Motor neuron (in vitro differentiated cells): ENCODE data around the gene TTC38. TPM values are rescaled to one million over a fixed set of nuclear protein-coding genes. Genes with fewer than 3 reads are reported as not detected.
"Not testable (repeated sequence)": the region's sequence is repeated elsewhere in the genome, so short reads cannot be mapped to it uniquely, and the experiment has no call there.

Experiments
- ATAC-seq, 8 experiments: fragments of 200-7000 bp; cut with Tn5 transposase; replicated peaks in 6 of 8; 2 replicates each; pipeline ENCODE4 v1.8.0; 2021; ENCODE audit warnings: mild to moderate bottlenecking in 8 of 8, moderate library complexity in 8 of 8
- H3K27ac ChIP-seq, 2 donors: fragments of 250-450 bp; sonication (Bioruptor Pico); 2 replicates each; pipeline ENCODE4 v1.9.0; 2021; ENCODE audit warnings: antibody characterized with exemption in 2 of 2, mild to moderate bottlenecking in 2 of 2, moderate library complexity in 1 of 2
- H3K4me1 ChIP-seq, 2 donors: fragments of 250-450 bp; sonication (Bioruptor Pico); replicated peaks in 1 of 2; 2 replicates each; pipeline ENCODE4 v1.6.1; 2021; ENCODE audit warnings: antibody characterized with exemption in 2 of 2, mild to moderate bottlenecking in 2 of 2, moderate library complexity in 1 of 2
- H3K4me3 ChIP-seq, 5 donors: fragments of 250-450 bp; sonication (Bioruptor Pico); 2 replicates each; pipeline ENCODE4 v1.9.0; 2021; ENCODE audit warnings: antibody characterized with exemption in 5 of 5, mild to moderate bottlenecking in 5 of 5, moderate library complexity in 4 of 5
- WGBS, 10 experiments: fragments of 450-650 bp; shearing (Covaris generic); methylation state at CpG; one replicate each; pipeline ENCODE4 v1.0.0; 2022; 5-methylcytosine and 5-hydroxymethylcytosine counted together
- in situ Hi-C, 9 experiments: fragments of 400-800 bp; cut with MboI; loops; one replicate each; pipeline ENCODE4 v1.15.0; 2021; ENCODE audit warnings: low sequenced_read_pairs in 9 of 9, low pct_unique_long_range_greater_than_20kb in 2 of 9; ENCODE audit not compliant: unreplicated experiment in 9 of 9
- total RNA-seq, 8 experiments: library from RNA; unstranded; fragments of 300-600 nt; gene quantifications; 2 replicates each; pipeline versions ENCODE4 v1.2.3 to v1.2.4, GENCODE V29; 2022

TTC38 gene
- total RNA-seq, 8 experiments from 2014 or later = 6.2 to 25.2 (median 13.8) TPM

GRCh38 chr22:46296257-46297150 is 28.7 kb downstream of the TTC38 start, which contains the start of gene GTSE1:
GTSE1 (plus strand) TSS chr22:46296870; CDS start chr22:46297401, 531 bp downstream.
- in situ Hi-C loops = no loop called here

GRCh38 chr22:46297151-46297812 is 29.5 kb downstream of the TTC38 start:
- Histone ChIP-seq H3K27ac (no peak overlapping the region), H3K4me3 (peak overlapping the region; percentile 43 to 79 (median 60)), H3K4me1 (peaks cover 10 to 17% of the 10 kb centered on the region in 2 donors)
- in situ Hi-C loops = no loop called here
- 0 to 38% (median 10%) methylated on average over 1 to 15 of the region's 32 CpGs for WGBS, 10 experiments
- ATAC-seq = peak; percentile 1 to 23 (median 3)

More at GRCh38 chr22:46296257-46297150, 28.7 kb downstream of the TTC38 start, which contains the start of gene GTSE1:
- H3K27ac ChIP-seq = peak within 1 kb of the TSS; percentile 58 to 80
- H3K4me3 ChIP-seq = peak within 1 kb of the TSS; percentile 43 to 79 (median 60)
- peaks cover 10 to 17% of the 10 kb centered on the region in 2 donors for H3K4me1 ChIP-seq
- WGBS, 10 experiments = 0 to 10% (median 1%) methylated on average over 2 to 12 of the region's 76 CpGs; no CpG with 5 or more reads in 4 of the 10 experiments
- peak; percentile 92 to 99 (median 98) for ATAC-seq

- in situ Hi-C loops = no loop called here
- ATAC-seq = no peak
- Histone ChIP-seq H3K4me3 (no peak overlapping the region), H3K27ac (no peak overlapping the region), H3K4me1 (peaks cover 8 to 9% of the 10 kb centered on the region in 2 donors)
- 75 to 100% (median 91%) methylated on average over 2 to 12 of the region's 13 CpGs; no CpG with 5 or more reads in 1 of the 10 experiments for WGBS, 10 experiments
Observed at GRCh38 chr22:46299101-46299500, 31.3 kb downstream of the TTC38 start.

DNA sequence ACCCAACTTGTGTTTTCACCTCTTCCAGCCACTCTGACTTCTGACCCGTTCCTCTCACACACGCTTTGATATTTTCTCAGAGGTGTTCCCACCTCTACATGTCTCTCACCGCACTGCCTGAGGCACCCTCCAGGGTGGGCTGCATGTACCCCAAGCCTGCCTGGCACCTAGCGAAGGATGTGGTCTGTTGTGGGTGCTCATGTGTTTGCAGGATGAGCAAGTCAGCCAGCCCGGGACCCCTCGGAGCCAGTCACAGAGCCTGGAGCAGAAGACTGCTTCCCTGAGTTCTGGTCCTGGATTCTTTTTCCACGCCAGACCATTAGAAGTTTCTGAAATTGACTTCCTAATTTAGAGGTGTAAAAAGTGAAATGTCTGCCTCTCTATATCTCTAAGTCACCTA is 32.7 kb downstream of the TTC38 start:
- in situ Hi-C loops = loop anchor here in 6 of 9 experiments (25.0 kb wide), 3 partner anchors 163 to 713 kb away; no protein-coding TSS in a partner anchor
- Histone ChIP-seq H3K4me3 (no peak overlapping the region), H3K27ac (no peak overlapping the region), H3K4me1 (peaks cover 5 to 8% of the 10 kb centered on the region in 2 donors)
- WGBS, 10 experiments = 80 to 100% (median 93%) methylated on average over 1 to 3 of the region's 7 CpGs; no CpG with 5 or more reads in 4 of the 10 experiments
- no peak for ATAC-seq

DNA sequence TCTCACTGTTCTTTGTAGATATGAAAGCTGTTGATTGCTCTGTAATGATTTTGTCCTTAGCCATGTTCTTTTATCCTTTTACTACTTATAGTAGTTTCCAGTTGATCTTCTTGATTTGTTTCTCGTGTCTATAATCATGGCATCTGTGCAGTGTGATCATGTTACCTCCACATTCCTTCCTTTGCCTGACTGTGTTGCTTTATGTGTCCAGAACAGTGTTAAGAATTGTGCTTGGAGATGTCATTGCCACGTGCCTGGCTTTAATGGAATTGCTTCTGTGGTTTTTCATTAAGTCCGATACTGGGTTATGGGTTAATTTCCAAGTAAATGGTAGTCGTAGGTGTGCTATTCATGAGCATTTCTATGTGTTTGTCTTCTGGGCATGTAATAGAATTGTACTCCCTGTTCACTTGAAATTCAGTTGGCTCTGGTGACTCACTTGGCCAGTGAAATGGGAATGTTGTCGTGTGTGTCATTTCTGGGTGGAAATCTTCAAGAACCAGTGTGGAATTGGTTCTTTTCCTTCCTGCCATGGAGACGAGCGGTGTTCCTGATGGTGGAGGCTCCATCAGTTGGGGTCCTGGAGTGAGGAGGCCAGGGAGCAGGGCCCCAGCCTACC is 35.6 kb downstream of the TTC38 start:
- WGBS, 10 experiments = 55 to 100% (median 87%) methylated on average over 1 to 7 of the region's 7 CpGs
- ATAC-seq = no peak
- in situ Hi-C loops = loop anchor here in 6 of 9 experiments (25.0 kb wide), 3 partner anchors 166 to 716 kb away; no protein-coding TSS in a partner anchor

DNA sequence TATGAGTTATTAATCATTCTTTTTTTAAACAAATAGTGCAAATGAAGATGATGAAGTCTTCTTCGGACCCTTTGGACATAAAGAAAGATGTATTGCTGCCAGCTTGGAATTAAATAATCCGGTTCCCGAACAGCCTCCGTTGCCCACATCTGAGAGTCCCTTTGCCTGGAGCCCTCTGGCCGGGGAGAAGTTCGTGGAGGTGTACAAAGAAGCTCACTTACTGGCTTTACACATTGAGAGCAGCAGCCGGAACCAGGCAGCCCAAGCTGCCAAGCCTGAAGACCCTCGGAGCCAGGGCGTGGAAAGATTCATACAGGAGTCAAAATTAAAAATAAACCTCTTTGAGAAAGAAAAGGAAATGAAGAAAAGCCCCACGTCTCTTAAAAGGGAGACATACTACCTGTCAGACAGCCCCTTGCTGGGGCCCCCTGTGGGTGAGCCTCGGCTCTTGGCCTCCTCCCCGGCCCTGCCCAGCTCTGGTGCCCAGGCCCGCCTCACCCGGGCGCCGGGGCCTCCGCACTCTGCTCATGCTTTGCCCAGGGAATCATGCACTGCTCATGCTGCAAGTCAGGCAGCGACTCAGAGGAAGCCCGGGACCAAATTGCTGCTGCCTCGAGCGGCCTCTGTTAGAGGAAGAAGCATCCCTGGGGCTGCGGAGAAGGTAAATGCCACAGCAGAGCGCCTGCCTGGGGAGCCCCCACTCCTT is 40.6 kb downstream of the TTC38 start:
- no peak for ATAC-seq
- H3K27ac ChIP-seq = no peak overlapping the region
- no peaks in the 10 kb centered on the region for H3K4me1 ChIP-seq
- 40 to 97% (median 92%) methylated on average over 1 to 9 of the region's 23 CpGs; no CpG with 5 or more reads in 2 of the 10 experiments for WGBS, 10 experiments
- no peak overlapping the region for H3K4me3 ChIP-seq
- in situ Hi-C loops = loop anchor here in 6 of 9 experiments (25.0 kb wide), 3 partner anchors 171 to 721 kb away; no protein-coding TSS in a partner anchor

More for the DNA sequence above, 35.6 kb downstream of the TTC38 start:
- H3K27ac ChIP-seq = no peak overlapping the region
- H3K4me1 ChIP-seq = no peaks in the 10 kb centered on the region
- H3K4me3 ChIP-seq = no peak overlapping the region

DNA sequence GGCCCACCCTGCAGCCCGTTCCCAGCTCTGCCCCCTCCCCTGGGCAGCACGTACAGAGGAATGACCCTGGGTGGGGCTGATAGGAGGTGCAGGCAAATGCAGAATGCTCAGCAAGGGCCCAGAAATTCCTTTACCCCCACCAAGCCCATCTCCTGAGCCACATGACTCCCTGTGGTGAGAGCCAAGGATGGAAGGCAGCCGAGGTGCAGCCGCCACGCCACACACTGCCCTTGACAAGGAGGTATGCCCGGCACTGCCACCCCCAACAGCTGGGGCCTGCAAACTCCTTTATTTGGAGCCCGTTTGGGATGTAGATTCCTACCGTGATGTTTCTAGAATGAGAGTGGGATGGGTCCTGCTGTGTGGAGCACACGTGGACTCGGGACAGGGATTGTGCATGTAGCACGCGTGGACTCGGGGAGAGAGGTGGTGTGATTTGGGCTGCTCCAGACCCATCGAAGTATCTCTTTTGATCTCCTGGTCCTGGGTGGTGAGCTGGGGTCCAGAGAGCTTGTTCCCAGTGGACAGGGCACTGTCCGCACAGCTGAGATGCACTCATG is 41.8 kb downstream of the TTC38 start:
- WGBS, 10 experiments = 88 to 100% (median 96%) methylated on average over 1 to 4 of the region's 15 CpGs; no CpG with 5 or more reads in 5 of the 10 experiments
- in situ Hi-C loops = loop anchor here in 8 of 9 experiments (5.0 to 25.0 kb wide), 5 partner anchors 172 to 722 kb away; no protein-coding TSS in a partner anchor
- Histone ChIP-seq H3K27ac (no peak overlapping the region), H3K4me1 (no peaks in the 10 kb centered on the region), H3K4me3 (no peak overlapping the region)
- ATAC-seq = no peak

DNA sequence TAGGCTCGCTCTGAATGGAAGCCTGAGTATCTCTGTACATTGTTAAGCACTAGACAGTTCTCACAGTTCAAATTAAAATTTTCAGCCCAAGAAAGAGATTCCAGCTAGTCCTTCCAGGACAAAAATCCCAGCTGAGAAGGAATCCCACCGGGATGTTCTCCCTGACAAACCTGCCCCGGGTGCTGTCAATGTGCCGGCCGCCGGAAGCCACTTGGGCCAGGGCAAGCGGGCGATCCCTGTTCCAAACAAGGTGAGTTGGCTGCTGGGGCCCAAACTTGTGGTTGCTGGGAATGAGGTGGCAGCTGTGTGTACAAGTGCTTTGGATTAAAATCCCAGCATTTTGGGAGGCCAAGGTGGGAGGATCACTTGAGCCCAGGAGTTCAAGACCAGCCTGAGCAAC is 44.2 kb downstream of the TTC38 start:
- no peak for ATAC-seq
- in situ Hi-C loops = loop anchor here in 8 of 9 experiments (5.0 to 25.0 kb wide), 5 partner anchors 175 to 725 kb away; no protein-coding TSS in a partner anchor
- H3K4me3 ChIP-seq = no peak overlapping the region
- no peak overlapping the region for H3K27ac ChIP-seq
- WGBS, 10 experiments = 89 to 100% (median 95%) methylated on average over 2 to 6 of the region's 8 CpGs; no CpG with 5 or more reads in 5 of the 10 experiments
- H3K4me1 ChIP-seq = no peaks in the 10 kb centered on the region

DNA sequence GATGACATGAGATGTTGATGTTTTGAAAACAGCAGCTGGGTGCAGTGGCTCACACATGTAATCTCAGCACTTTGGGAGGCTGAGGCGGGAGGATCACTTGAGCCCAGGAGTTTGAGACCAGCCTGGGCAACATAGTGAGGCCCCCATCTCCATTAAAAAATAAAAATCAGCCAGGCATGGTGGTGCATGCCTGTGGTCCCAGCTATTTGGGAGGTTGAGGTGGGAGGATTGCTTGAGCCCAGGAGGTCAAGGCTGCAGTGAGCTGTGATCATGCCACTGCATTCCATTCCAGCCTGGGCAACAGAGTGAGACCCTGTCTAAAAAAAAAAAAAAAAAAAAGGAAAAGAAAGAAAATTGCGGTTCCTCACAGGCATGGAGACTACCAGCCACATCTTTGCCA is 45.0 kb downstream of the TTC38 start:
- not testable (repeated sequence) for H3K4me3 ChIP-seq, H3K4me1 ChIP-seq, H3K27ac ChIP-seq, ATAC-seq
- in situ Hi-C loops = loop anchor here in 8 of 9 experiments (5.0 to 25.0 kb wide), 5 partner anchors 176 to 726 kb away; no protein-coding TSS in a partner anchor
- 80 to 100% (median 100%) methylated on average over 1 to 2 of the region's 2 CpGs; no CpG with 5 or more reads in 2 of the 10 experiments for WGBS, 10 experiments

DNA sequence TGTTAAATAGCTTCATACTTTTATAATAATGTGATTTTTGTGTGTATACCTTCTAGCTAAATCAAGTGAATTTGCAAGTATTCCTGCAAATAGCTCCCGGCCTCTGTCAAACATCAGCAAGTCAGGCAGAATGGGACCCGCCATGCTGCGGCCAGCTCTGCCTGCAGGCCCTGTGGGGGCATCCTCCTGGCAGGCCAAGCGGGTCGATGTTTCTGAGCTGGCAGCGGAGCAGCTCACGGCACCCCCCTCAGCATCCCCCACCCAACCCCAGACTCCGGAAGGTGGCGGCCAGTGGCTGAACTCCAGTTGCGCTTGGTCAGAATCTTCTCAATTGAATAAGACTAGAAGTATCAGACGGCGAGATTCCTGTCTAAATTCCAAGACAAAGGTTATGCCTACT is 48.2 kb downstream of the TTC38 start:
- Histone ChIP-seq H3K4me3 (no peak overlapping the region), H3K27ac (no peak overlapping the region), H3K4me1 (no peaks in the 10 kb centered on the region)
- ATAC-seq = peak in 1 of 8 experiments; percentile 25
- WGBS, 10 experiments = 60 to 100% (median 96%) methylated on average over 1 to 9 of the region's 12 CpGs; no CpG with 5 or more reads in 4 of the 10 experiments
- in situ Hi-C loops = loop anchor here in 7 of 9 experiments (10.0 to 25.0 kb wide), 4 partner anchors 179 to 729 kb away; no protein-coding TSS in a partner anchor

DNA sequence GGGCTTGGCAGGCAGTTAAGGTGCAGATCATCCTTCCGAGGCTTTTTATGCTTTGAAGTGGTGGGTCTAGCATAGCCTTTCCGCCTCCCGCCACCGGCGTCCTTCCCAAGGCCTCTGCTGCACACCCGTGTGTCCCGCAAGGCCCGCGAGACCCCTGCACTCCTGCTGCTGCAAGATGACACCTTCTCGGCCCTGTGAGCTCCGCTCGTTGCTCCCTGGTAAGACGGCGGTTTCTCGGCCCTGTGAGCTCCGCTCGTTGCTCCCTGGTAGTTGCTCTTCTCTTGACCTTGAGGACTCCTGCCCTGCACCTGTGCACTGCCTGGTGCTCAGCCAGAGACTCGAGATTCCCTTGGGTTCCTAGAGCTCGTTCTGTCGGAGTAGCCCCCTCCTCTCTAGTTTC is 49.8 kb downstream of the TTC38 start:
- no peaks in the 10 kb centered on the region for H3K4me1 ChIP-seq
- ATAC-seq = no peak
- no peak overlapping the region for H3K4me3 ChIP-seq
- in situ Hi-C loops = loop anchor here in 7 of 9 experiments (10.0 to 25.0 kb wide), 4 partner anchors 180 to 730 kb away; no protein-coding TSS in a partner anchor
- 73 to 100% (median 89%) methylated on average over 1 to 10 of the region's 20 CpGs; no CpG with 5 or more reads in 3 of the 10 experiments for WGBS, 10 experiments
- H3K27ac ChIP-seq = no peak overlapping the region
